IPS-18a (cell line): ENCODE data around the gene KCNAB2.
A peak's percentile ranks its signal among the peaks of the same experiment; 100 is the strongest.

Experiments used
- H3K27ac ChIP-seq: one replicate; pipeline ENCODE4 v1.5.1; 2013; ENCODE audit warnings: low read length
- H3K27me3 ChIP-seq: one replicate; pipeline ENCODE4 v1.6.1; 2013; ENCODE audit warnings: mild to moderate bottlenecking, low read length; ENCODE audit not compliant: control insufficient read depth, insufficient read depth
- H3K36me3 ChIP-seq: one replicate; pipeline ENCODE4 v1.6.1; 2013; ENCODE audit warnings: low read depth, low read length; ENCODE audit not compliant: control insufficient read depth
- H3K4me1 ChIP-seq: one replicate; pipeline ENCODE4 v1.6.1; 2013; ENCODE audit warnings: low read depth, low read length; ENCODE audit not compliant: control insufficient read depth
- H3K4me3 ChIP-seq: one replicate; pipeline ENCODE4 v1.5.1; 2013; ENCODE audit warnings: low read length
- H3K9ac ChIP-seq: one replicate; pipeline ENCODE4 v1.6.1; 2013; ENCODE audit warnings: mild to moderate bottlenecking, low read length, moderate library complexity
- H3K9me3 ChIP-seq: one replicate; pipeline ENCODE4 v1.6.1; 2013; ENCODE audit warnings: low read depth, low read length; ENCODE audit not compliant: control insufficient read depth

Gene KCNAB2

GRCh38 chr1:6025269-6026094 lies 20.2 kb upstream of the KCNAB2 start:
- Histone ChIP-seq H3K36me3 (no peaks in the 10 kb centered on the region), H3K9ac (no peak overlapping the region), H3K27ac (no peak overlapping the region)

GRCh38 chr1:6026095-6026809 lies 19.4 kb upstream of the KCNAB2 start:
- H3K4me1 ChIP-seq = no peaks in the 10 kb centered on the region
- no peak overlapping the region for H3K4me3 ChIP-seq
- no peaks in the 10 kb centered on the region for H3K36me3 ChIP-seq
- H3K27ac ChIP-seq = no peak overlapping the region
- H3K9ac ChIP-seq = no peak overlapping the region
- H3K9me3 ChIP-seq = no peaks in the 10 kb centered on the region
- no peaks in the 10 kb centered on the region for H3K27me3 ChIP-seq

More at GRCh38 chr1:6025269-6026094, 20.2 kb upstream of the KCNAB2 start:
- Histone ChIP-seq H3K4me1 (no peaks in the 10 kb centered on the region), H3K27me3 (no peaks in the 10 kb centered on the region), H3K9me3 (no peaks in the 10 kb centered on the region), H3K4me3 (no peak overlapping the region)

GRCh38 chr1:6027591-6027990 lies 18.1 kb upstream of the KCNAB2 start:
- Histone ChIP-seq H3K4me3 (no peak overlapping the region), H3K4me1 (no peaks in the 10 kb centered on the region), H3K9ac (no peak overlapping the region)

GRCh38 chr1:6028042-6028850 lies 17.4 kb upstream of the KCNAB2 start:
- H3K27me3 ChIP-seq = peaks cover 8% of the 10 kb centered on the region
- H3K4me1 ChIP-seq = no peaks in the 10 kb centered on the region
- no peaks in the 10 kb centered on the region for H3K36me3 ChIP-seq
- H3K4me3 ChIP-seq = no peak overlapping the region
- H3K9ac ChIP-seq = no peak overlapping the region
- H3K9me3 ChIP-seq = no peaks in the 10 kb centered on the region
- no peak overlapping the region for H3K27ac ChIP-seq

More at GRCh38 chr1:6027591-6027990, 18.1 kb upstream of the KCNAB2 start:
- no peaks in the 10 kb centered on the region for H3K36me3 ChIP-seq
- H3K27me3 ChIP-seq = peaks cover 2% of the 10 kb centered on the region
- no peak overlapping the region for H3K27ac ChIP-seq
- no peaks in the 10 kb centered on the region for H3K9me3 ChIP-seq

GRCh38 chr1:6029351-6029750 lies 16.3 kb upstream of the KCNAB2 start:
- Histone ChIP-seq H3K9ac (no peak overlapping the region), H3K4me1 (no peaks in the 10 kb centered on the region), H3K9me3 (no peaks in the 10 kb centered on the region), H3K27ac (no peak overlapping the region), H3K36me3 (no peaks in the 10 kb centered on the region), H3K27me3 (peaks cover 14% of the 10 kb centered on the region), H3K4me3 (no peak overlapping the region)

- Histone ChIP-seq H3K27me3 (peaks cover 20% of the 10 kb centered on the region), H3K27ac (no peak overlapping the region), H3K9ac (no peak overlapping the region), H3K4me1 (no peaks in the 10 kb centered on the region), H3K36me3 (no peaks in the 10 kb centered on the region), H3K9me3 (no peaks in the 10 kb centered on the region), H3K4me3 (no peak overlapping the region)
Observed at GRCh38 chr1:6030132-6030531, 15.6 kb upstream of the KCNAB2 start.

- Histone ChIP-seq H3K36me3 (no peaks in the 10 kb centered on the region), H3K27ac (no peak overlapping the region), H3K9me3 (no peaks in the 10 kb centered on the region), H3K4me3 (no peak overlapping the region), H3K9ac (no peak overlapping the region), H3K27me3 (peaks cover 22% of the 10 kb centered on the region), H3K4me1 (no peaks in the 10 kb centered on the region)
Observed at GRCh38 chr1:6030547-6031261, 15.0 kb upstream of the KCNAB2 start.

GRCh38 chr1:6033124-6033523 lies 12.6 kb upstream of the KCNAB2 start:
- Histone ChIP-seq H3K27me3 (peaks cover 22% of the 10 kb centered on the region), H3K9ac (no peak overlapping the region), H3K36me3 (no peaks in the 10 kb centered on the region), H3K4me3 (no peak overlapping the region), H3K9me3 (no peaks in the 10 kb centered on the region), H3K27ac (no peak overlapping the region), H3K4me1 (no peaks in the 10 kb centered on the region)

- Histone ChIP-seq H3K27ac (no peak overlapping the region), H3K9me3 (no peaks in the 10 kb centered on the region), H3K9ac (no peak overlapping the region), H3K27me3 (peaks cover 22% of the 10 kb centered on the region), H3K4me1 (no peaks in the 10 kb centered on the region), H3K36me3 (no peaks in the 10 kb centered on the region), H3K4me3 (peak overlapping the region; percentile 45)
Observed at GRCh38 chr1:6033986-6034749, 11.5 kb upstream of the KCNAB2 start.

- H3K4me3 ChIP-seq = no peak overlapping the region
- H3K27ac ChIP-seq = no peak overlapping the region
- no peaks in the 10 kb centered on the region for H3K4me1 ChIP-seq
- H3K27me3 ChIP-seq = peaks cover 22% of the 10 kb centered on the region
- no peaks in the 10 kb centered on the region for H3K9me3 ChIP-seq
- no peaks in the 10 kb centered on the region for H3K36me3 ChIP-seq
- no peak overlapping the region for H3K9ac ChIP-seq
Observed at GRCh38 chr1:6034750-6035096, 11.0 kb upstream of the KCNAB2 start.
